ENCODE results near the gene CENPN.

The CENPN gene

GRCh38 chr16:81006813-81007695, at the start of gene CENPN, which contains the start of gene CMC2:
CENPN (plus strand) TSS chr16:81007214; CDS start chr16:81011940, 4,726 bp downstream.
CMC2 (minus strand) TSS chr16:81006885; CDS start chr16:80997394, 9,491 bp downstream.
- Histone ChIP-seq H3K4me3 (ENCODE audit: low read length) (peak within 1 kb of the TSS; percentile 95), H4K20me1 (ENCODE audit: insufficient read depth, low read length) (peaks cover 32% of the 10 kb centered on the region), H3K79me2 (ENCODE audit: low read length) (peaks cover 84% of the 10 kb centered on the region), H3K9me3 (ENCODE audit: insufficient read depth, low read length) (no peaks in the 10 kb centered on the region), H2AFZ (ENCODE audit: low read depth, low read length) (peak within 1 kb of the TSS; percentile 87), H3K9ac (ENCODE audit: low read length) (peak within 1 kb of the TSS; percentile 94), H3K4me2 (ENCODE audit: low read length) (peak within 1 kb of the TSS; percentile 100), H3K27ac (ENCODE audit: low read length) (peak within 1 kb of the TSS; percentile 92), H3K36me3 (replicated peaks; ENCODE audit: low read depth, low read length) (peaks cover 10% of the 10 kb centered on the region), H3K4me1 (ENCODE audit: low read length) (peaks cover 24% of the 10 kb centered on the region), H3K27me3 (ENCODE audit: low read depth, low read length) (no peaks in the 10 kb centered on the region)
- TF ChIP-seq CTCF (IDR thresholded peaks at IDR 0.05; ENCODE audit: low read depth, low read length) = no peak
- no peak for TF ChIP-seq EZH2phosphoT487 (IDR thresholded peaks at IDR 0.05; ENCODE audit: low read depth)

- no peak for TF ChIP-seq CTCF (IDR thresholded peaks at IDR 0.05; ENCODE audit: low read depth, low read length)
- no peak for TF ChIP-seq EZH2phosphoT487 (IDR thresholded peaks at IDR 0.05; ENCODE audit: low read depth)
- Histone ChIP-seq H3K9ac (ENCODE audit: low read length) (no peak overlapping the region), H2AFZ (ENCODE audit: low read depth, low read length) (no peak overlapping the region), H4K20me1 (ENCODE audit: insufficient read depth, low read length) (no peaks in the 10 kb centered on the region), H3K27ac (ENCODE audit: low read length) (no peak overlapping the region), H3K9me3 (ENCODE audit: insufficient read depth, low read length) (no peaks in the 10 kb centered on the region), H3K36me3 (replicated peaks; ENCODE audit: low read depth, low read length) (no peaks in the 10 kb centered on the region), H3K4me1 (ENCODE audit: low read length) (no peaks in the 10 kb centered on the region), H3K79me2 (ENCODE audit: low read length) (no peaks in the 10 kb centered on the region), H3K27me3 (ENCODE audit: low read depth, low read length) (no peaks in the 10 kb centered on the region), H3K4me3 (ENCODE audit: low read length) (no peak overlapping the region), H3K4me2 (ENCODE audit: low read length) (no peak overlapping the region)
Measured at GRCh38 chr16:80958284-80958683, 48.7 kb upstream of the CENPN start.

- Histone ChIP-seq H3K27ac (ENCODE audit: low read length) (no peak overlapping the region), H3K9me3 (ENCODE audit: insufficient read depth, low read length) (no peaks in the 10 kb centered on the region), H3K36me3 (replicated peaks; ENCODE audit: low read depth, low read length) (peaks cover 3% of the 10 kb centered on the region), H3K9ac (ENCODE audit: low read length) (no peak overlapping the region), H3K4me2 (ENCODE audit: low read length) (no peak overlapping the region), H2AFZ (ENCODE audit: low read depth, low read length) (no peak overlapping the region), H3K27me3 (ENCODE audit: low read depth, low read length) (no peaks in the 10 kb centered on the region), H3K4me3 (ENCODE audit: low read length) (no peak overlapping the region), H4K20me1 (ENCODE audit: insufficient read depth, low read length) (no peaks in the 10 kb centered on the region), H3K4me1 (ENCODE audit: low read length) (no peaks in the 10 kb centered on the region), H3K79me2 (ENCODE audit: low read length) (no peaks in the 10 kb centered on the region)
- TF ChIP-seq CTCF (IDR thresholded peaks at IDR 0.05; ENCODE audit: low read depth, low read length) = no peak
- TF ChIP-seq EZH2phosphoT487 (IDR thresholded peaks at IDR 0.05; ENCODE audit: low read depth) = no peak
Measured at GRCh38 chr16:80962879-80963278, 44.1 kb upstream of the CENPN start.

GRCh38 chr16:80964351-80964750, 42.7 kb upstream of the CENPN start:
- Histone ChIP-seq H3K9ac (ENCODE audit: low read length) (no peak overlapping the region), H2AFZ (ENCODE audit: low read depth, low read length) (no peak overlapping the region), H3K36me3 (replicated peaks; ENCODE audit: low read depth, low read length) (peaks cover 3% of the 10 kb centered on the region), H3K27me3 (ENCODE audit: low read depth, low read length) (no peaks in the 10 kb centered on the region), H3K4me1 (ENCODE audit: low read length) (no peaks in the 10 kb centered on the region), H4K20me1 (ENCODE audit: insufficient read depth, low read length) (no peaks in the 10 kb centered on the region), H3K4me3 (ENCODE audit: low read length) (no peak overlapping the region), H3K79me2 (ENCODE audit: low read length) (no peaks in the 10 kb centered on the region), H3K27ac (ENCODE audit: low read length) (no peak overlapping the region), H3K4me2 (ENCODE audit: low read length) (no peak overlapping the region), H3K9me3 (ENCODE audit: insufficient read depth, low read length) (no peaks in the 10 kb centered on the region)
- TF ChIP-seq CTCF (IDR thresholded peaks at IDR 0.05; ENCODE audit: low read depth, low read length) = no peak
- no peak for TF ChIP-seq EZH2phosphoT487 (IDR thresholded peaks at IDR 0.05; ENCODE audit: low read depth)

Data from OCI-LY3 (cell line).